Fibroblast of lung (primary cell): ENCODE results near the gene GPER1.

Experiments used
- EZH2 ChIP-seq: IDR thresholded peaks from 2 replicates; pipeline ENCODE4 v1.5.1; 2012; ENCODE audit warnings: low read length, control low read depth, mild to moderate bottlenecking; ENCODE audit errors: missing control alignments
- TF ChIP-seq, protein P1 (sequence below), 2 donors: IDR thresholded peaks in 1 of 2; conservative IDR thresholded peaks in 1 of 2; 1 replicate in 1 of 2; 2 replicates in 1 of 2; pipeline ENCODE4 v1.5.1; 2011 to 2012; ENCODE audit warnings: low read length in 2 of 2, control low read depth in 1 of 2, inconsistent platforms in 1 of 2, low read depth in 1 of 2, mild to moderate bottlenecking in 1 of 2

DNA sequence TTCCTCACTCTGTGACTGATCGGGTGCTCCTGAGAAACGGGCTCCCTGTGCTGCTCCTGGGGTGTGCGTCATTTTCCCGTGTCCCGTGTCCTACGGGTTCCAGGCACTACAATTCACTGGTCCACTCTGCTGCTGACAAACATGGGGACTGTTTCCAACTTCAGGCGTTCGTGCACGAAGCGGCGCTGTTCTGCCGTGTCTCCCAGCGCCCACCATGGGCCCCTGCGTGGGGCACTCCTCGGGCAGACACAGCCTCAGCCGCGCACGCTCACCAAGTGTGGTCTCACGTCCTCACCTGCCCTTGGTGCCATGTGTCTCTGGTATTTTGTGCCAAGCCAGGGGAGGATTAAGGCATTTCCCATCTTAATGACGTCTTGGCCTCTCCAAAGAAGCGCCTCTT is 24.6 kb upstream of the GPER1 start:
- TF ChIP-seq, protein P1, sequence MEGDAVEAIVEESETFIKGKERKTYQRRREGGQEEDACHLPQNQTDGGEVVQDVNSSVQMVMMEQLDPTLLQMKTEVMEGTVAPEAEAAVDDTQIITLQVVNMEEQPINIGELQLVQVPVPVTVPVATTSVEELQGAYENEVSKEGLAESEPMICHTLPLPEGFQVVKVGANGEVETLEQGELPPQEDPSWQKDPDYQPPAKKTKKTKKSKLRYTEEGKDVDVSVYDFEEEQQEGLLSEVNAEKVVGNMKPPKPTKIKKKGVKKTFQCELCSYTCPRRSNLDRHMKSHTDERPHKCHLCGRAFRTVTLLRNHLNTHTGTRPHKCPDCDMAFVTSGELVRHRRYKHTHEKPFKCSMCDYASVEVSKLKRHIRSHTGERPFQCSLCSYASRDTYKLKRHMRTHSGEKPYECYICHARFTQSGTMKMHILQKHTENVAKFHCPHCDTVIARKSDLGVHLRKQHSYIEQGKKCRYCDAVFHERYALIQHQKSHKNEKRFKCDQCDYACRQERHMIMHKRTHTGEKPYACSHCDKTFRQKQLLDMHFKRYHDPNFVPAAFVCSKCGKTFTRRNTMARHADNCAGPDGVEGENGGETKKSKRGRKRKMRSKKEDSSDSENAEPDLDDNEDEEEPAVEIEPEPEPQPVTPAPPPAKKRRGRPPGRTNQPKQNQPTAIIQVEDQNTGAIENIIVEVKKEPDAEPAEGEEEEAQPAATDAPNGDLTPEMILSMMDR (conservative IDR thresholded peaks at IDR 0.05 in 1 of 2, IDR thresholded peaks at IDR 0.05 in 1 of 2; ENCODE audit: low read depth in 1 of 2, low read length in 2 of 2): no peak
- no peak for TF ChIP-seq EZH2
